ENCODE results near the gene MS4A5. TPM values are rescaled to one million over a fixed set of nuclear protein-coding genes. Genes with fewer than 3 reads are reported as not detected.

Gene MS4A5, protein sequence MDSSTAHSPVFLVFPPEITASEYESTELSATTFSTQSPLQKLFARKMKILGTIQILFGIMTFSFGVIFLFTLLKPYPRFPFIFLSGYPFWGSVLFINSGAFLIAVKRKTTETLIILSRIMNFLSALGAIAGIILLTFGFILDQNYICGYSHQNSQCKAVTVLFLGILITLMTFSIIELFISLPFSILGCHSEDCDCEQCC
- total RNA-seq, result not detected
- polyA plus RNA-seq, result not detected

DNA sequence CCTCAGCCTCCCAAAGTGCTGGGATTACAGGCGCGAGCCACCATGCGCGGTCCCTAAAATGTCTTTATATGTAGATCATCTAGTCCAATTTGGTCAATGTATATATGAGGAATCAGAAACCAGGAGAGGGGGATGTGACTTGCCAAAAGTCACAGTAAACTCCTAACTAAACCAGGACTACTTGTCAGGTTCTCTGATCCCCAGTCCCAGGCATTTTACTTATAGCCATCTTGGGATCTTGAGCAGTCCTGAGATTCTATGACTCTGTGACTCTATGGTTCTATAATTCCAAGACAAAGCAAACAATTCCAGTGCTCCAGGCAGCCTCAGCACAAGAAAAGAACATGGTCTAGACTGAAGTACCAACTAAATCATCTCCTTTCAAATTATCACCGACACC, at the start of gene MS4A5:
Gene MS4A5, plus strand, starts transcription at position 301 of the 400 bp plus-strand sequence. CDS start 103 bp downstream, outside the sequence.
- 92% methylated on average over 5 of the region's 5 CpGs for WGBS, 2 donors
- no peak within 1 kb of the TSS for H3K4me3 ChIP-seq
- no peaks in the 10 kb centered on the region for H3K9me3 ChIP-seq
- no peaks in the 10 kb centered on the region for H3K27me3 ChIP-seq
- DNase-seq (no peak), ATAC-seq (no peak), FAIRE-seq (no peak)
- TF ChIP-seq, protein P1, sequence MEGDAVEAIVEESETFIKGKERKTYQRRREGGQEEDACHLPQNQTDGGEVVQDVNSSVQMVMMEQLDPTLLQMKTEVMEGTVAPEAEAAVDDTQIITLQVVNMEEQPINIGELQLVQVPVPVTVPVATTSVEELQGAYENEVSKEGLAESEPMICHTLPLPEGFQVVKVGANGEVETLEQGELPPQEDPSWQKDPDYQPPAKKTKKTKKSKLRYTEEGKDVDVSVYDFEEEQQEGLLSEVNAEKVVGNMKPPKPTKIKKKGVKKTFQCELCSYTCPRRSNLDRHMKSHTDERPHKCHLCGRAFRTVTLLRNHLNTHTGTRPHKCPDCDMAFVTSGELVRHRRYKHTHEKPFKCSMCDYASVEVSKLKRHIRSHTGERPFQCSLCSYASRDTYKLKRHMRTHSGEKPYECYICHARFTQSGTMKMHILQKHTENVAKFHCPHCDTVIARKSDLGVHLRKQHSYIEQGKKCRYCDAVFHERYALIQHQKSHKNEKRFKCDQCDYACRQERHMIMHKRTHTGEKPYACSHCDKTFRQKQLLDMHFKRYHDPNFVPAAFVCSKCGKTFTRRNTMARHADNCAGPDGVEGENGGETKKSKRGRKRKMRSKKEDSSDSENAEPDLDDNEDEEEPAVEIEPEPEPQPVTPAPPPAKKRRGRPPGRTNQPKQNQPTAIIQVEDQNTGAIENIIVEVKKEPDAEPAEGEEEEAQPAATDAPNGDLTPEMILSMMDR (IDR thresholded peaks at IDR 0.05), result no peak
- no peaks in the 10 kb centered on the region for H3K4me1 ChIP-seq
- H3K27ac ChIP-seq, result no peak within 1 kb of the TSS
- no peaks in the 10 kb centered on the region for H3K36me3 ChIP-seq
- intact Hi-C loops (cut with DNase I), result no loop called here

DNA sequence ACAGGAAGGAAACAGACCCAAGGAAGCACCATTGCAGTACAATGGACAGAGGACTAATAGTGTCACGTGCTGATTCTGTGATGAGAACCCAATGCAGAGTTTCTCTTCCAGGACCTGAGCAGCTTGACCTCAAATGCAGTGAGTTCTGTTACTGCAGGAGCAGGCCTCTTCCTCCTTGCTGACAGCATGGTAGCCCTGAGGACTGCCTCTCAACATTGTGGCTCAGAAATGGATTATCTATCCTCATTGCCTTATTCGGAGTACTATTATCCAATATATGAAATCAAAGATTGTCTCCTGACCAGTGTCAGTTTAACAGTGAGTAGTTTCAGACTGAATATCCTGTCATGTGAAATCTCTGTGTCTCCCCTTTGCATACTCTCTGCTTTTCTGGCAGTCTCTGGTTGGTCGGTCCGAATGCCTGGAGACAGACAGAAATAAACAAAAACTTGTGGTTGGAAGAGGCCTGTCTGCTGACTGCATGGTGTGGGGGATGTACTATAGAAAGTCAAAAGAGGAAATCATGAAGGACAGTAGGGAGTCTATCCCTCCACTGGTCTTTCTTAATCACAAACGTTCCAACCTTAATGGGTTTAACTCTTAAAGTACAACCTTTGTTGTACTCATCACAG, 40.0 kb upstream of the MS4A5 start:
- intact Hi-C loops (cut with DNase I), result no loop called here
- peak overlapping the region in 1 of 4 donors; percentile 42 for H3K27ac ChIP-seq
- DNase-seq, result no peak
- H3K27me3 ChIP-seq, result no peaks in the 10 kb centered on the region
- no peak overlapping the region for H3K4me3 ChIP-seq
- no peaks in the 10 kb centered on the region for H3K36me3 ChIP-seq
- no peaks in the 10 kb centered on the region for H3K4me1 ChIP-seq
- TF ChIP-seq, protein P1 (IDR thresholded peaks at IDR 0.05), result no peak
- ATAC-seq, result peak in 2 of 4 donors; percentile 70 to 72
- no peak for FAIRE-seq
- 47 to 57% methylated on average over 5 of the region's 5 CpGs for WGBS, 2 donors
- no peaks in the 10 kb centered on the region for H3K9me3 ChIP-seq

DNA sequence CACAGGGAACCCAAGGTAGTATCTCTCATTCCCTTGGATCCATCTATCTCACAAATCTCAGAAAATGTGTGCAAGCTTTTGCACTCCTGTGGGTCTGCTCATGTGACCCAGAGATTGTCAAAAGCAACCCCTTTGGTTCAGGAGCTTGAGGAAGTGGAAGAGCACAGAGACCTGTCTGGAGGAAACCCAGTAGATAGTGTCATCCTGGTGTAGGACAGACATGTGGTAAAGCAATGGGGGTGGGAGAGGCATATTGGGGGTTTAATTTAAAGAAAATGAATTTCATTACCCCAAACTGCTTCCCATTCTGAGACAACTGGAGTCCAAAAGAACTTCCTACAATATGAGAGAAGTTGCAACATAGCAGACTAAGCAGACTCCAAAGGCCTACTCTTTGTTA, 39.0 kb upstream of the MS4A5 start:
- DNase-seq, result no peak
- Histone ChIP-seq H3K9me3 (no peaks in the 10 kb centered on the region), H3K27me3 (peaks cover 0 to under 1% (median 0%) of the 10 kb centered on the region in 4 donors), H3K27ac (peak overlapping the region in 1 of 4 donors; percentile 42), H3K4me3 (no peak overlapping the region), H3K36me3 (no peaks in the 10 kb centered on the region), H3K4me1 (no peaks in the 10 kb centered on the region)
- intact Hi-C loops (cut with DNase I), result no loop called here
- TF ChIP-seq, protein P1 (IDR thresholded peaks at IDR 0.05), result no peak
- ATAC-seq, result peak in 1 of 4 donors; percentile 27
- FAIRE-seq, result no peak

DNA sequence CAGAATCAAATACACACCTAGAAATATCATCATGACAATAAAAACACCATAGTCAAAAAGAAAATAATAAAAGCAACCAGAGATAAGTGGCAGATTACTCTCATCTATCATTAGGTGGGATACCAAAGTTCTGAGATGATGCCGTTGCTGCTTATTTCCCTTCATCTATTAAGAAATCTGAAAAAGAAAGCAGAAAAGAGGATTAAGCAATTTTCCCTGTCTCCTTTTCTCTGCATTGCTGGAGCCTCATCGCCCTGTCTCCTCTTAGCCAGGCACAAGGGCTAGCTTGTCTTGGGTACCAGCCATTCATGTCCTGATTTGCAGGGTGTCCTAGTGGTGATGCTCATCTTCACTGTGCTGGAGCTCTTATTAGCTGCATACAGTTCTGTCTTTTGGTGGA, 37.0 kb upstream of the MS4A5 start:
- Histone ChIP-seq H3K4me1 (no peaks in the 10 kb centered on the region), H3K27ac (no peak overlapping the region), H3K4me3 (no peak overlapping the region), H3K9me3 (no peaks in the 10 kb centered on the region), H3K36me3 (no peaks in the 10 kb centered on the region), H3K27me3 (peaks cover 0 to 4% (median 0%) of the 10 kb centered on the region in 4 donors)
- no peak for FAIRE-seq
- 84 to 89% methylated on average over 2 of the region's 2 CpGs for WGBS, 2 donors
- intact Hi-C loops (cut with DNase I), result no loop called here
- ATAC-seq, result no peak
- no peak for DNase-seq
- TF ChIP-seq, protein P1 (IDR thresholded peaks at IDR 0.05), result no peak

DNA sequence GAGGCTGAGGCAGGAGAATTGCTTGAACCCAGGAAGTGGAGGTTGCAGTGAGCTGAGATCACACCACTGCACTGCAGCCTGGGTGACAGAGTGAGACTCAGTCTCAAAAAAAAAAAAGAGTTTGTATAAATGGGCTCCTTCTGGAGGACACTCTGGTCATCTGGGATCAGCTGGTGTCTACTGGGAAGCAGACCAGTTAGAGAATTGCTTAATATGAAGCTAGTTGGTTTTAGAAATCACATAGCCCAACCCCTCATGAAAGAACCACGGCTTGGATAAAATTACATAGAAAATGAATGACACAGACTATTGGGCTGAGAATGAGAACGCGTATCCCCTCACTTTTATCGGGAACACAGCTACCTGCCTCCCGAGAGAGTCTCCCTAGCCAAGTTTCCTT, 36.4 kb upstream of the MS4A5 start:
- FAIRE-seq (no peak), DNase-seq (no peak), ATAC-seq (peak in 1 of 4 donors; percentile 8)
- no peak overlapping the region for H3K27ac ChIP-seq
- H3K4me3 ChIP-seq, result no peak overlapping the region
- 82 to 87% methylated on average over 5 of the region's 5 CpGs for WGBS, 2 donors
- H3K27me3 ChIP-seq, result peaks cover 0 to 4% (median 0%) of the 10 kb centered on the region in 4 donors
- intact Hi-C loops (cut with DNase I), result no loop called here
- H3K4me1 ChIP-seq, result no peaks in the 10 kb centered on the region
- H3K9me3 ChIP-seq, result no peaks in the 10 kb centered on the region
- no peaks in the 10 kb centered on the region for H3K36me3 ChIP-seq
- TF ChIP-seq, protein P1 (IDR thresholded peaks at IDR 0.05), result no peak

Measured in pancreas (tissue), 10 donors.